Measurements from ENCODE around the gene GTPBP4. TPM values are rescaled to one million over a fixed set of nuclear protein-coding genes. Genes with fewer than 3 reads are reported as not detected.

Gene GTPBP4
- total and polyA plus RNA-seq, 2 of the 8 experiments (the other 6 are each of a cell fraction or from before 2014, with no cell fraction given), result 16.9 to 98.1 TPM

DNA sequence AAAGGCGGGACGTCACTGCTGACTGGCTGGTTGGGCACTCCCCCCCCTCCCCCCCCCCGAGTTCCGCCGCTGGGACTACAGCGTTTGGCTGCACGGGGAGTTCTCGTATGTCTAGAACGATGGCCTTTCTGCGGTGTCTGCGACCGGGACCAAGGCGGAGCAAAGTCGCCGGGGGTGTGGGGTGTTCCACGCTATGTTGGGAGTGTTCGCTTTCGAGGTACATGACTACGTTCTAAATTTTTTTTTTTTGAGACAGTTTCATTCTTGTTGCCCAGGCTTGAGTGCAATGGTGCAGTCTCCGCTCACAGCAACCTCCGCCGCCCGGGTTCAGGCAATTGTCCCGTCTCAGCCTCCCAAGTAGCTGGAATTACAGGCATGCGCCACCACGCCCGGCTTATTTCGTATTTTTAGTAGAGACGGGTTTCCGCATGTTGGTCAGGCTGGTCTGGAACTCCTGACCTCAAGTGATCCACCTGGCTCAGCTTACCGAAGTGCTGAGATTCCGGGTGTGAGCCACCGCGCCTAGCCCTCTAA lies 61.3 kb downstream of the GTPBP4 start (continued):
- TF ChIP-seq CTCF (IDR thresholded peaks at IDR 0.05; ENCODE audit: control extremely low read depth in 1 of 3, insufficient read depth in 1 of 3, low read depth in 1 of 3, low read length in 3 of 3) (no peak), BCL11A (IDR thresholded peaks at IDR 0.05; ENCODE audit: low read depth in 2 of 2, low read length in 2 of 2) (no peak), EP300 (IDR thresholded peaks at IDR 0.05; ENCODE audit: borderline replicate concordance in 1 of 2, low read depth in 2 of 2, low read length in 2 of 2) (no peak), CTBP2 (IDR thresholded peaks at IDR 0.05; ENCODE audit: borderline replicate concordance, insufficient read depth, insufficient read length, low read length) (no peak), ASH2L (IDR thresholded peaks at IDR 0.05; ENCODE audit: low read length) (no peak), CREB1 (IDR thresholded peaks at IDR 0.05) (no peak), SP4 (IDR thresholded peaks at IDR 0.05; ENCODE audit: low read length) (no peak), EGR1 (IDR thresholded peaks at IDR 0.05; ENCODE audit: borderline replicate concordance, low read depth, low read length) (no peak)

Data from H1 (cell line).